ENCODE results near the gene PSMD3.

- TF ChIP-seq CTCF (IDR thresholded peaks at IDR 0.05) (no peak), POLR2A (IDR thresholded peaks at IDR 0.05) (no peak), POLR2AphosphoS5 (IDR thresholded peaks at IDR 0.05) (no peak)
These were observed 41.5 kb upstream of the PSMD3 start for GRCh38 chr17:39939106-39939505.

All from upper lobe of left lung (tissue), 4 donors.